HG02884 (cell line): ENCODE data around the gene DFFA.

ENCODE experiments used
- ATAC-seq: cut with Tn5 transposase; IDR thresholded peaks from one replicate; pipeline ENCODE4 v1.9.1; 2021; ENCODE audit warnings: mild to moderate bottlenecking, moderate library complexity; ENCODE audit not compliant: unreplicated experiment

DFFA gene, protein sequence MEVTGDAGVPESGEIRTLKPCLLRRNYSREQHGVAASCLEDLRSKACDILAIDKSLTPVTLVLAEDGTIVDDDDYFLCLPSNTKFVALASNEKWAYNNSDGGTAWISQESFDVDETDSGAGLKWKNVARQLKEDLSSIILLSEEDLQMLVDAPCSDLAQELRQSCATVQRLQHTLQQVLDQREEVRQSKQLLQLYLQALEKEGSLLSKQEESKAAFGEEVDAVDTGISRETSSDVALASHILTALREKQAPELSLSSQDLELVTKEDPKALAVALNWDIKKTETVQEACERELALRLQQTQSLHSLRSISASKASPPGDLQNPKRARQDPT

DNA sequence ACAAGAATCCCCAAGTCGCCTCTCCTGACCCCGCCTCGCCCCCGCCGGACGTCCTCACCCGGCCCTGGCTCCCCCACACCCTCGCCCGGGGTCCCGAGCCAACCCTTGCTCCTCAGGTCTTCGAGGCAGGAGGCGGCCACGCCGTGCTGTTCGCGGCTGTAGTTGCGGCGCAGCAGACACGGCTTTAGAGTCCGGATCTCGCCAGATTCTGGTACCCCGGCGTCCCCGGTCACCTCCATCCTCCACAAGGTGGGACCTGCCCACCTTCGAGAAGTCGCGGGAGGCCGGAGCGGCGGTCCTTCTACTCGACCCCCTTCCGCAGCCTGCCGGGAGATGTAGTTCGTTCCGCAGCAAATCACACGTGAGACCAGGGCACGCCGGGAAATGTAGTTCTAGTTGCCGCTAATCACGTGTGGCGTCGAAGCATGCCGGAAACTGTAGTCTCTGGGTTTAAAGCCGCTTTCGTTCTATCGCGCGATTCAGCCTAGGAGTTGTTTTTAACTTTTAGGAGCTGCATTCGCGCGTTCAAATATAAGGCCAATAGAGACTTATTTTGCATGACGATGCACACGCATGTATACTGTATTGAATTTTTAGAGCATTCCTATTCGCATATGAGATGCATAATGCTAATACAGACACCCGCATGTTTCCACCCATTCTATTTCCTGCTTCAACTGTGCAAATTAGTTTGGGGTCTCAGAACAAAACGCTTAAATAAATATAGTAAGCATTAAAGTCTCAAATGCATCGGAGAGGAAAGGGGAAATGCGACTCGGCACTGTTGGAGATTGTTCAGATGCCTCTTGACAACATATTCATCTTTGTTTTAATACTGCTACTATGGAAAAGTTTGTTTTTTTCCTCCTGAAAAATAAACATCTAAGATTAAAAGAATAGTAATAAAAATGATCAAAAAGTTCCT lies at the start of gene DFFA:
TSS of gene DFFA (minus strand) at position 310 of the 925 bp plus-strand sequence. CDS start at position 239, 71 bp downstream.
- peak; percentile 73 for ATAC-seq

DNA sequence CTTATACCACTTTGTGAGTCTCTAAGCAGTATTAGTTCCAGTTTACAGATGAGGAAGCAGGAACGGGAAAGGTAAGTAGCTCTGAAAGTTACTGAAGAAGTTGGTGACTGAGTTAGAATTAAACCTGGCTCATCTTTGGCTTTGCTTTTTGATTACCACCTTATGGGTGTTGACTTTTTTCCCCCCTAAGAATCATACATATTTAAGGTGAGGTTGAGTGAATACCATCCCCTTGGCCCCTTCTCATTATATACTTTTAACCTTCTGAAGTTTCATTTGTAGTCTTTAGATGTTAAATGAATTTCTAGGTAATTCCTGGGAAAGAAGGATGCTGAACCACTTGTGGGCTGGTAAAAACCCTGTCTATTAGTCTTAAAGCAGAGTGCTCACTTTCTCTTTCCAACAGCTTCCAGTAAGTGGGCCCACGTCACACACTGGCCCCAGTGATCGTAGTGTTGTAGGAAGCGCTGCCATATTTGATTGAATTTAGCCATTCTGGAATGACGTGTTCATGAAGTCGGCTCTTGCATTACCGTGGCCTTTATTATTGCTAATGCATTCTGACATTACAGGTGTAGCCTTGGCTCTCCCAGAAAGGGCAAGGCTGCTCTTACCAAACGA lies 49.3 kb upstream of the DFFA start:
- no peak for ATAC-seq

GRCh38 chr1:10520952-10521351 lies 48.6 kb upstream of the DFFA start:
- ATAC-seq, result no peak

GRCh38 chr1:10520497-10520896 lies 48.2 kb upstream of the DFFA start:
- no peak for ATAC-seq

GRCh38 chr1:10519016-10519417 lies 46.7 kb upstream of the DFFA start:
- no peak for ATAC-seq

GRCh38 chr1:10517677-10517982 lies 45.3 kb upstream of the DFFA start:
- no peak for ATAC-seq

DNA sequence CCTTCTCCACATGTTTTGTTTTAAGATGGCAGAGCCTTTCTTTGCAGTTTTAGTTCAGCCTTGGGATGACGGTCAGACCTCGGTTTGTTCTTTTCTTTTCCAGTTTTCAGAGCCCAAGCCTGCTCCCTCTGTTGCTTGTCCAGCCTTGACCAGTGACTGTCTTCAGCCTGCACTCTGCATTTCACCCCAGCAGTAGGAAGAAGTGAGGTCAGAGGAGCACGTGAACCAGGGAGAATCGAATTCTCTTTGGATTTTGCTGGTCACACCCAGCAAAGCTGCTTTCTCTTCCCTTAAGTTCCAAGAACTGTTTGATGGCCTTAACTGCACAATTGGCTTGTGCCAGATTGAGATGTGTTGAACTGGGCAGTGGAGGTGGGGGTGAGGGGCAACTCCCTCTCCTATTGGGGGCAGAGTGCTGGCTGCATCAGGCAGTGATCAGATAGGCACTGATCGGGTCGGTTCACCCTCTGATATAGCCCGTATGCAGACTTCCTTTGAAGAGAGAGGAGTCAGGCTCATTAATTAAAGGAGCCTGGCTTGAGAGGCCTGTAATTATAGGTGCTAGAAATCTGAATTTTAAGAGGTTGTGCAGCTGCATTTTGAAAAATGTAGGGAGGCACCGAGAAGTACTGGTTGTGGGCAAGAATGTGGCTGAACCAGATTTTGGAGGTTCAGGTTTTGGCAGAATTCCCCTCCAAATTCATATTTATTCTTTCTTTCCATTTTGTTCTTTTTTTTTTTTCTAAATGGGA lies 44.8 kb upstream of the DFFA start:
- no peak for ATAC-seq

DNA sequence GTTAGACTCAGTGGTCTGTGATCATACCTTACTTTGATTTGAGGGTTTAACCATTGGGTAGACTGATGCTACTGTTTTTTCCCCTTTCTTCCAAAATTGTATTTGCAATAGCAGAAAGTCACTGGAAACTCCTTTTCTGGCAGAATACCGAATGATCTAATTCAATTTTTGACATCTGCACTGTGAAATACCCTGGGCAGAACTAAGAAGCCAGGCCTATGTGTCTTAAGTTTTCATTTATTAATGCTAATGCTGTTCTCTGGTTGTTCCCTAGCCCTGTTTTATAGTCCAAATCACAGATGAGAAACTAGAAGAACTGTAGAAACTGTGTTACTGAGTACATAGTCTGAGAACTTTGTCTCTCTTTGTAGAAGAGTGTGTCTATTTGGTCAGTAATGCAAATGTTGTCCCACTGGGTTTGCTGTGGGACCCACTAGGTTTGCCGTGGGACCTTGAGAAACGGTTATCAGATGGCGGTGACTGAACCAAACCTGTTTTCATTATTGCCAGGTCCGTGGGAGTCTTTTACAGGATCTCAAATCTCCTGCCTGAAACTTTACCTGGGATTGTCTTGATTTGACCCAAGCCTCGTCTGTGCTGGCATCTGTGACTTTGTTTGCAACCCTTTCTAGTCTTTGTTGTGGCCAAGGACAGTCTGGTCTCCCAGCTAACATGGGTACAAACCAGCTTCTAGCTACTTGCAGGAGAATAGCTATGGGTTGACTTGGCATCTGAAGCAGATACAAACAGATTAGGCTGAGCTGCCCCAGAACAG lies 43.8 kb upstream of the DFFA start:
- ATAC-seq, result no peak

DNA sequence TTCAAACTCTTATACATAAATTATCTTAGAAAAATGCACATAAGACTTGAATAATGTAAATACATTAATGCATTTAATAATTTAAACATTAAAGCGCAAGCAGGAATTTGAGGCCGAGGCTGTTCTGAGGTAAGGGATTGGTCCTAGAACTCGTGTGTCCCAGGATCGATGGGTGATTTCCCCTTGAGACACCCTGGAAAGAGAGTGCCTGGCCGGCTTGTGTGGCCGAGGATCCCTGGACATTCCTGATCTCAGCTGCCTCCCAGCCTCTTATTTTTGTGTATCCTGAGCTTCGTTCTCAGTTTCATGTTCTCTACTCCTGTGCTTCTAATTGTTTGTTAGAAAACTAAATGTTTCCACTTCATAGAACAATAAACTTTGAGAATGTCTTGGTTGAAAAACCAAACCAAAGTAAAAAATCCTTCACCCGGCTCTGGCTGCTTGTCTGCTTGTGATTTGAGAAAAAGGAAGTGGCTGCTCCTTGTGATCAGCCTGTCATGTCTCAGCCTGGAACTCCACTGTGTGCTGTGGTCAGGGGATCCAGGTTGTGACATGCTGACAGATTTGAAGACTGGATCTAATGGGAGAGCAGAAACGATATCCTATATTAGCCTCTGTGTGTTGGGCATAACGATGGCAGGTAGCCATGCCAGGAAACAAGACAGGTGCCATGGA lies 43.1 kb upstream of the DFFA start:
- no peak for ATAC-seq

GRCh38 chr1:10514490-10515235 lies 42.3 kb upstream of the DFFA start:
- ATAC-seq, result no peak

DNA sequence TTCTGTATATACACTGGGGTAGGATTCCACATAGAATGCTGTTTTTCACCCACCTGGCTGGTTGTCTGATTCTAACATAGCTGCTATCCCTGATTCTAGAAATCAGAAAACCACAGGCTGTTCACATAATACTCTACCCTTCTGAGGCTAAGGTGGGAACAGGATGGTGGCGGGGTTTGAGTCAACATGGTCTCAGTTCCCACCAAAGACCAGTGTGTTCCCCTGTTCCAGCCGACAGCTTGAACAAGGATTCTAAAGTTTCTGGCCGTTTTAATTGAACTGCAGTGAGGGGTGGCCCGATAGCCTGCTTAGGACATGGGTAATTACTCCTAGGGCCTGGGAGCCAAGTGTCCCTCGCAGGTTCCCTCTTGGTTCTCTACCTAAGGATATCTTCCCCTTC lies 40.9 kb upstream of the DFFA start:
- no peak for ATAC-seq

DNA sequence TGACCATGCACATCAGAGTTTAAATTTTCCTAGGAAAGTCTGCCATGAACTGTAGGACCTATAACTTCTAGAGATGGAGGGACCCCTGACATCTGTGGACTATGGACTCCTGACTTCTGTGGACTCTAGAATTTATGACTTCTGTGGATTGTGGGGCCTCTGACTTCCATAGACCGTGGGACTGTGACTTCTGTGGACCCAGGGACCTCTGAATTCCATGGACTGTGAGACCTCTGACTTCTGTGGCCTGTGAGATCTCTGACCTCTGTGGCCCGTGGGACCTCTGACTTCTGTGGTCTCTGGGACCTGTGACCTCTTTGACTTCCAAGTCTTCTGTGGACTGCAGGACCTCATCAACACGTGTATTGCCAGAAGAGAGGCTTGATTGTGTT lies 39.2 kb upstream of the DFFA start:
- ATAC-seq, result no peak

DNA sequence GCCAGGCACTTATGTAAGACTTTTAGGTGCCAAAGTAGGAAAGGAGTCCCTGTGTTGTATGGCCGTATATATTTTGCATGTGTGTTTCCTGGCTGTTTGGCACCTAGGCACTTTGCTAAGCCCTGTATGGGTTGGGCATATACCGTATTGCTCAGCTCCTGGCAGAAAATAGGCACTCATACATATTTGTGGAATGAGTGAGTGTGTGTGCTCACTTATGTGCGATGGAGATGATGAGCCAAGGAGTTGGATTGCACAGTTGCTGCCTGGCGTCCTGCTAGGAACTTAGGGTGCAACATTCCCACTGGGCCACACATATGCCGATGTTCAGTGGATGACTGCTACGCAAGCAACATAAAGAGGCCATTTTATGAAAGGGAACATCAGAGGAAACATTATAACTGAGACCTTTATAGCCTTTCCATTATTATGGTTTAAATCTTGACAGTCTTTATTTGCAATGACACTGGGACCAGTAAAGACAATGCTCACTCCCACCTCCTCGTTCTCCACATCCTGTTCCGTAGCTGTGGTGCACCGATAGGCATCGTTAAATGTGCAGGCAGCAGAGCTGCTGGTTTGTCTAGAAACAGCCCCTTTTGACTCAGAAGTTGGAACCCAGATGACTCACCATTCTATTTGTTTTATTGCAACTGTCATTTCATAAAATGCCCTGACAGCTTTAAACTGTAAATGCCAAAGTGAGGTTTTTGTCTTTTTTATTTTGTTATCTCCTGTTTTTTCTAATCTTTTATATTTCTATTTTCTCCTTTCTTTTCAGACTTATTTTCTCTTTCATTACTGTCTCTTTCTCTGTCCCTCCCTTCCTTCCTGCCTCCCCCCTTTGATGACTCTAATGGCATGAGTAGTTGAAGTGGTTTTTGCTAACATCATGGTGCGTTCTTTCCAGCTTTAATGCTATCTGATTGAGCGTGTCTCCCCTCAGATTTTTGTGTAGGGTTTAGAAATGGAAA lies 38.5 kb upstream of the DFFA start:
- peak; percentile 83 for ATAC-seq

DNA sequence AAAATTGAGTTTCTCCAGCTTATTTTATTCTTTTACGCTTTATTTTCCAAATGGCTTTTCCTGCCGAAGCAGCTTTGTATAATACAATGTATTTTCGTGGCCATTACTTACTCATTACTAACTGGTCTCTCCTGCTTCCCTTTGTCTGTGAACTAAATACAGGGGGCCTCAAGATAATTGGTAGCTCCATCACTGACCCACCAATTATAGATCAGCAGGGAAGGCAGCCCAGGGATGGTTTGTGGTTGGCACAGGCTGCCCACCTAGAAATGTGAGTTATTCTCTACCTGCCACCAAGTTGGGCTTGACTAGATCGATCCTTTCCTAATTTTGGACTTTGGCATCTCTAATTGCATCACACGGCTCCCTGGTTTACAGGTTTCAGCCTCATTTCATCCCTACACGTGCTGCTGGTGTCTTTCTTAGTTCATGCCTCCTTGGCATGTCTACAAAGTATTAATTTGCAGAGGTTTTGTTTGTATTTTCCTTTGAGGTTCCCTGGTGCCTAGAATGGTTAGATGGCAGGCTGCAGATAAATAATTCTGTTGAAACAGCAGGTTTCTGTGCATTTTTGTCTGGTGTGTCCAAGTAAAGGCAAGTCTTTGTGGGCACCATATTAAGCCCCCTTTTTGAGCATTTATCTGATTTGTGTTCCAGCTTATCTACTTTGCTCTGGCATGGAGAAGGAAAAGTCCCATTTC lies 37.6 kb upstream of the DFFA start:
- ATAC-seq, result no peak

- ATAC-seq, result no peak
Measured at GRCh38 chr1:10508511-10508951, 36.2 kb upstream of the DFFA start.

- ATAC-seq, result no peak
Measured at GRCh38 chr1:10507111-10507879, 35.0 kb upstream of the DFFA start.

DNA sequence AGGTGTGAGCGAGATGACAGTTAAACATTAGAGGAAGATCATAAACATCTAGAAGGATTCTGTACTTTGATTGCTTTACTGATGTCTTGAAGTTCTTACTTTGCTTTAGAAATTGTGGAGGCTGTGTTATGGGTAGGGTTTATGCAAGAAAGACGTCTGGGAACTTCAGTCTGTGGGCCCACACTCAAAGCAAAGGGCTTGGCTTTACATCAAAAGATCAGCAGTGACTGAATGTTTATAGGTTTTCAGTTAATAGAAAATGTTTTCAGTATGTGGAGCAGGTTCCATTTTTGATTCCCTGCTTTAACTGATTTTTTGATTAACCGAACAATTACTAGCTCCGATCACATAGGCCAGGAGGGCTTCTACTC lies 34.3 kb upstream of the DFFA start:
- ATAC-seq, result no peak
